Measurements from ENCODE around the gene TMEM11. TPM values are rescaled to one million over a fixed set of nuclear protein-coding genes. Genes with fewer than 3 reads are reported as not detected.

TMEM11 gene
- total RNA-seq, 1 experiment from 2014 or later = 39.1 TPM

DNA sequence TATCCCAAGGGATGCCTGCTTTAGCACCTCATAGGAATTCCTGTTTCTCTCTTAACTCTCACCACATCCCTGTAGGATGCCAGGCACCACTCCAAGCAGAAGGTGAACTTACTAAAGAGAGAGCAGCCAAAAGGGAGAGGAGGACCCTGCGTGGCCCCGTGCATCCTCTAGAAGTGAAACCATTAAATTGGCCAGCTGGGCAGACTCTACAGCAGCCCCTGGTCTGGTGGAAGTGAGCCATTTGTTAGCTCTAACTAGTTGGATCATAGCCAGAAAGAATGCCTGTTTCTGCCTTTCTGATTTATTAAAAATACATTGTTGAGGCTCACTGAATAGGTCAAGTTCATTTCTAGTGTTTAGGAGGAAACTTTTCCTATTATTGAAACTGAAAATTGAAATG is 22.3 kb downstream of the TMEM11 start:
- Histone ChIP-seq H3K27me3 (replicated peaks; ENCODE audit: control insufficient read depth, insufficient read depth, low read length) (no peaks in the 10 kb centered on the region), H3K4me3 (ENCODE audit: low read depth, low read length) (no peak overlapping the region), H3K4me1 (no peaks in the 10 kb centered on the region), H3K36me3 (ENCODE audit: control insufficient read depth, insufficient read depth, low read length) (no peaks in the 10 kb centered on the region; the same call in 1 of the 2 replicates), H3K9me3 (no peaks in the 10 kb centered on the region)
- H3K27me3 Mint-ChIP-seq (ENCODE audit: insufficient read depth, unreplicated experiment) = no peaks in the 10 kb centered on the region
- intact Hi-C loops (cut with micrococcal nuclease; ENCODE audit: unreplicated experiment) = no loop called here
- CTCF ChIA-PET = no interaction called here
- H3K36me3 Mint-ChIP-seq (ENCODE audit: insufficient read depth, unreplicated experiment) = peaks cover 33% of the 10 kb centered on the region
- no peak overlapping the region for H3K27ac Mint-ChIP-seq (ENCODE audit: unreplicated experiment)
- no peak for TF ChIP-seq CTCF (IDR thresholded peaks at IDR 0.05; ENCODE audit: insufficient read depth in 1 of 2, low read depth in 1 of 2, low read length in 1 of 2, severe bottlenecking in 1 of 2, unreplicated experiment in 1 of 2)
- H3K4me3 Mint-ChIP-seq (ENCODE audit: unreplicated experiment) = no peak overlapping the region
- H3K9me3 Mint-ChIP-seq (ENCODE audit: unreplicated experiment) = no peaks in the 10 kb centered on the region
- POLR2A ChIA-PET = interaction anchor here (0.6 kb wide), 1 partner anchor 149 kb away, joined by 3 read pairs; the partner anchor contains the start of gene USP22
- DNase-seq = no peak
- BruUV-seq (replicated peaks) = no TSS peak
- no peaks in the 10 kb centered on the region for H3K4me1 Mint-ChIP-seq (ENCODE audit: low read depth, unreplicated experiment)

DNA sequence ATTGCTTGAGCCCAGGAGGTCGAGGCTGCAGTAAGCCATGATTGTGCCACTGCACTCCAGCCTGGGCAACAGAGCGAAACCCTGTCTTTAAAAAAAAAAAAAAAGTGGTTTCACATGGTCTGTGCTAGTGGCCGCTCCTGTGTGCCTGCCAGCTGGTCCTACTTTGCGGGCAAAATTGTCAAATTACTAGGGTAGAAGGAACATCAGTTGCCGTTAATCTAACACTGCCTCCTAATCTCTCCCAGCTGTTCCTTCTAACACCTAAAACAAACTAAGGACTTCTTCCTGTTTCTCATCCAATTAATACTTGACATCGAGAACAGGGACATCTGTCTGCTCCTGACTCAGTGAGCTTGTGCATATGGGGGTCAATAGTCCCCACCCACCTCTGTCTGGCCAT is 23.9 kb downstream of the TMEM11 start:
- DNase-seq = no peak
- Histone ChIP-seq H3K4me1 (no peaks in the 10 kb centered on the region), H3K4me3 (ENCODE audit: low read depth, low read length) (no peak overlapping the region), H3K27me3 (replicated peaks; ENCODE audit: control insufficient read depth, insufficient read depth, low read length) (no peaks in the 10 kb centered on the region), H3K9me3 (no peaks in the 10 kb centered on the region), H3K36me3 (ENCODE audit: control insufficient read depth, insufficient read depth, low read length) (no peaks in the 10 kb centered on the region)
- Mint-ChIP-seq H3K4me1 (ENCODE audit: low read depth, unreplicated experiment) (no peaks in the 10 kb centered on the region), H3K27me3 (ENCODE audit: insufficient read depth, unreplicated experiment) (no peaks in the 10 kb centered on the region), H3K9me3 (ENCODE audit: unreplicated experiment) (no peaks in the 10 kb centered on the region), H3K27ac (ENCODE audit: unreplicated experiment) (no peak overlapping the region), H3K36me3 (ENCODE audit: insufficient read depth, unreplicated experiment) (peaks cover 19% of the 10 kb centered on the region), H3K4me3 (ENCODE audit: unreplicated experiment) (no peak overlapping the region)
- ChIA-PET CTCF (no interaction called here), POLR2A (no interaction called here)
- TF ChIP-seq CTCF (IDR thresholded peaks at IDR 0.05; ENCODE audit: insufficient read depth in 1 of 2, low read depth in 1 of 2, low read length in 1 of 2, severe bottlenecking in 1 of 2, unreplicated experiment in 1 of 2) = no peak
- no TSS peak for BruUV-seq (replicated peaks)
- intact Hi-C loops (cut with micrococcal nuclease; ENCODE audit: unreplicated experiment) = no loop called here

DNA sequence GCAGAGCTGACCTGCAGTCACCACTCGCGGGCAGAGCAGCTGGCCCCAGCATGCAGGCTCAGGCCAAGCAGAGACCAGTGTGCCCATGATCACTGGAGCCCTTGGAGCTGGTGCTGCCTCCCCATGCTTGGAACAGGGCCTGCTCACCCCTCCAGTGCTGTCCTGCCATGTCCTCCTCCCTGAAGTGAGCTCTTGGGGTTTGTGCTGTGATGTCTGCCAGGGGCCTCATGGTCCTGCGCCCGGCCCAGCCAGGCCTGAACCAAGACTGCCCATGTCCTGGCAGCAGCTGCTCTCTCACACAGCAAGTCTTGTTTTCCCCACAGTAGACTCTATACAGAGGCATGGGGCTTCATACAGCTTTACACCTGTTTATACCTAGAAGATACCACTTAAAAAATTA is 24.6 kb downstream of the TMEM11 start:
- no peak for DNase-seq
- Histone ChIP-seq H3K36me3 (ENCODE audit: control insufficient read depth, insufficient read depth, low read length) (no peaks in the 10 kb centered on the region), H3K27me3 (replicated peaks; ENCODE audit: control insufficient read depth, insufficient read depth, low read length) (no peaks in the 10 kb centered on the region), H3K4me1 (no peaks in the 10 kb centered on the region), H3K9me3 (no peaks in the 10 kb centered on the region), H3K4me3 (ENCODE audit: low read depth, low read length) (no peak overlapping the region)
- ChIA-PET POLR2A (no interaction called here), CTCF (no interaction called here)
- no peaks in the 10 kb centered on the region for H3K9me3 Mint-ChIP-seq (ENCODE audit: unreplicated experiment)
- no TSS peak for BruUV-seq (replicated peaks)
- no peaks in the 10 kb centered on the region for H3K4me1 Mint-ChIP-seq (ENCODE audit: low read depth, unreplicated experiment)
- no peak overlapping the region for H3K4me3 Mint-ChIP-seq (ENCODE audit: unreplicated experiment)
- intact Hi-C loops (cut with micrococcal nuclease; ENCODE audit: unreplicated experiment) = no loop called here
- H3K27me3 Mint-ChIP-seq (ENCODE audit: insufficient read depth, unreplicated experiment) = no peaks in the 10 kb centered on the region
- no peak for TF ChIP-seq CTCF (IDR thresholded peaks at IDR 0.05; ENCODE audit: insufficient read depth in 1 of 2, low read depth in 1 of 2, low read length in 1 of 2, severe bottlenecking in 1 of 2, unreplicated experiment in 1 of 2)
- no peak overlapping the region for H3K27ac Mint-ChIP-seq (ENCODE audit: unreplicated experiment)
- H3K36me3 Mint-ChIP-seq (ENCODE audit: insufficient read depth, unreplicated experiment) = peaks cover 14% of the 10 kb centered on the region
